Parathyroid adenoma (tissue), 2 donors: ENCODE data around the gene PISD.
"Not testable (repeated sequence)": the region's sequence is repeated elsewhere in the genome, so short reads cannot be mapped to it uniquely, and the experiment has no call there.

Experiments used
- H2AFZ ChIP-seq: fragments of 300-600 bp; sonication (generic); one replicate; pipeline ENCODE4 v1.7.0; 2017; ENCODE audit warnings: antibody characterized with exemption, mild to moderate bottlenecking
- H3K27ac ChIP-seq: fragments of 300-600 bp; sonication (generic); one replicate; pipeline ENCODE4 v1.7.0; 2017
- H3K27me3 ChIP-seq: fragments of 300-600 bp; sonication (generic); one replicate; pipeline ENCODE4 v1.7.0; 2017; ENCODE audit warnings: low read length; ENCODE audit not compliant: control insufficient read depth, insufficient read depth
- H3K36me3 ChIP-seq: fragments of 300-600 bp; sonication (generic); one replicate; pipeline ENCODE4 v1.7.0; 2017; ENCODE audit warnings: low read length; ENCODE audit not compliant: control insufficient read depth, insufficient read depth
- H3K4me1 ChIP-seq: fragments of 300-600 bp; sonication (generic); one replicate; pipeline ENCODE4 v1.7.0; 2017; ENCODE audit warnings: control low read depth
- H3K4me2 ChIP-seq: fragments of 300-600 bp; sonication (generic); one replicate; pipeline ENCODE4 v1.7.0; 2017; ENCODE audit warnings: low read length
- H3K4me3 ChIP-seq: fragments of 300-600 bp; sonication (generic); one replicate; pipeline ENCODE4 v1.7.0; 2017; ENCODE audit warnings: low read depth, low read length
- H3K79me2 ChIP-seq: fragments of 300-600 bp; sonication (generic); one replicate; pipeline ENCODE4 v1.7.0; 2017; ENCODE audit warnings: control low read depth
- H3K9ac ChIP-seq: fragments of 300-600 bp; sonication (generic); one replicate; pipeline ENCODE4 v1.7.0; 2017; ENCODE audit warnings: mild to moderate bottlenecking
- H3K9me3 ChIP-seq: fragments of 300-600 bp; sonication (generic); one replicate; pipeline ENCODE4 v1.7.0; 2017; ENCODE audit warnings: low read length; ENCODE audit not compliant: control insufficient read depth
- TF ChIP-seq, protein P1 (sequence below): fragments of 300-600 bp; sonication (generic); IDR thresholded peaks from one replicate; pipeline ENCODE4 v1.7.0; 2017; ENCODE audit warnings: antibody characterized with exemption, mild to moderate bottlenecking
- donor health status: primary hyperparathyroidism.

Gene PISD

GRCh38 chr22:31661851-31662667 lies at the start of gene PISD:
TSS of gene PISD (minus strand) at chr22:31662215. CDS start at chr22:31662208, 7 bp downstream.
- H3K27ac ChIP-seq, result peak within 1 kb of the TSS; percentile 73
- TF ChIP-seq, protein P1, sequence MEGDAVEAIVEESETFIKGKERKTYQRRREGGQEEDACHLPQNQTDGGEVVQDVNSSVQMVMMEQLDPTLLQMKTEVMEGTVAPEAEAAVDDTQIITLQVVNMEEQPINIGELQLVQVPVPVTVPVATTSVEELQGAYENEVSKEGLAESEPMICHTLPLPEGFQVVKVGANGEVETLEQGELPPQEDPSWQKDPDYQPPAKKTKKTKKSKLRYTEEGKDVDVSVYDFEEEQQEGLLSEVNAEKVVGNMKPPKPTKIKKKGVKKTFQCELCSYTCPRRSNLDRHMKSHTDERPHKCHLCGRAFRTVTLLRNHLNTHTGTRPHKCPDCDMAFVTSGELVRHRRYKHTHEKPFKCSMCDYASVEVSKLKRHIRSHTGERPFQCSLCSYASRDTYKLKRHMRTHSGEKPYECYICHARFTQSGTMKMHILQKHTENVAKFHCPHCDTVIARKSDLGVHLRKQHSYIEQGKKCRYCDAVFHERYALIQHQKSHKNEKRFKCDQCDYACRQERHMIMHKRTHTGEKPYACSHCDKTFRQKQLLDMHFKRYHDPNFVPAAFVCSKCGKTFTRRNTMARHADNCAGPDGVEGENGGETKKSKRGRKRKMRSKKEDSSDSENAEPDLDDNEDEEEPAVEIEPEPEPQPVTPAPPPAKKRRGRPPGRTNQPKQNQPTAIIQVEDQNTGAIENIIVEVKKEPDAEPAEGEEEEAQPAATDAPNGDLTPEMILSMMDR, result no peak
- no peaks in the 10 kb centered on the region for H3K27me3 ChIP-seq
- peak within 1 kb of the TSS; percentile 98 for H2AFZ ChIP-seq
- peak within 1 kb of the TSS; percentile 85 for H3K4me2 ChIP-seq
- peak within 1 kb of the TSS; percentile 1 for H3K9ac ChIP-seq
- H3K79me2 ChIP-seq, result peaks cover 26% of the 10 kb centered on the region
- no peaks in the 10 kb centered on the region for H3K9me3 ChIP-seq
- peak within 1 kb of the TSS; percentile 76 for H3K4me3 ChIP-seq
- H3K4me1 ChIP-seq, result no peaks in the 10 kb centered on the region
- no peaks in the 10 kb centered on the region for H3K36me3 ChIP-seq

DNA sequence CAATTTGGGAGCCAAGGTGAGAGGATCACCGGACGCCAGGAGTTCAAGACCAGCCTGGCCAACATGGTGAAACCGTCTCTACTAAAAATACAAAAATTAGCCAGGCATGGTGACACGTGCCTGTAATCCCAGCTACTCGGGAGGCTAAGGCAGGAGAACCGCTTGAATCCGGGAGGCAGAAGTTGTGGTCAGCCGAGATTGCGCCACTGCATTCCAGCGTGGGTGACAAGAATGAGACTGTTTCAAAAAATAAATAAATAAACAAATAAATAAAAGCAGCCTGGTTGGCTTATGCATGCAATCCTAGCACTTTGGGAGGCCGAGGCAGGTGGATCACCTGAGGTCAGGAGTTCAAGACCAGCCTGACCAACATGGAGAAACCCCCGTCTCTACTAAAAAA lies 49.2 kb upstream of the PISD start:
- not testable (repeated sequence) for H3K4me2 ChIP-seq, H3K27me3 ChIP-seq, H3K36me3 ChIP-seq, H3K4me3 ChIP-seq, H3K9ac ChIP-seq, H2AFZ ChIP-seq, H3K79me2 ChIP-seq, H3K4me1 ChIP-seq, H3K27ac ChIP-seq, H3K9me3 ChIP-seq

GRCh38 chr22:31707519-31707918 lies 45.5 kb upstream of the PISD start:
- H3K79me2 ChIP-seq, result no peaks in the 10 kb centered on the region
- H3K9ac ChIP-seq, result no peak overlapping the region
- no peak overlapping the region for H3K4me3 ChIP-seq
- no peaks in the 10 kb centered on the region for H3K9me3 ChIP-seq
- H3K27ac ChIP-seq, result no peak overlapping the region
- peaks cover 5% of the 10 kb centered on the region for H3K4me1 ChIP-seq
- H3K27me3 ChIP-seq, result no peaks in the 10 kb centered on the region
- H3K4me2 ChIP-seq, result no peak overlapping the region
- no peaks in the 10 kb centered on the region for H3K36me3 ChIP-seq
- H2AFZ ChIP-seq, result no peak overlapping the region
- TF ChIP-seq, protein P1, result no peak

GRCh38 chr22:31695423-31695822 lies 33.4 kb upstream of the PISD start:
- Histone ChIP-seq H3K4me1 (no peaks in the 10 kb centered on the region), H3K27ac (no peak overlapping the region), H3K9me3 (no peaks in the 10 kb centered on the region), H3K9ac (no peak overlapping the region), H2AFZ (no peak overlapping the region), H3K79me2 (no peaks in the 10 kb centered on the region), H3K36me3 (no peaks in the 10 kb centered on the region), H3K4me2 (no peak overlapping the region), H3K27me3 (no peaks in the 10 kb centered on the region), H3K4me3 (no peak overlapping the region)
- TF ChIP-seq, protein P1, result no peak

DNA sequence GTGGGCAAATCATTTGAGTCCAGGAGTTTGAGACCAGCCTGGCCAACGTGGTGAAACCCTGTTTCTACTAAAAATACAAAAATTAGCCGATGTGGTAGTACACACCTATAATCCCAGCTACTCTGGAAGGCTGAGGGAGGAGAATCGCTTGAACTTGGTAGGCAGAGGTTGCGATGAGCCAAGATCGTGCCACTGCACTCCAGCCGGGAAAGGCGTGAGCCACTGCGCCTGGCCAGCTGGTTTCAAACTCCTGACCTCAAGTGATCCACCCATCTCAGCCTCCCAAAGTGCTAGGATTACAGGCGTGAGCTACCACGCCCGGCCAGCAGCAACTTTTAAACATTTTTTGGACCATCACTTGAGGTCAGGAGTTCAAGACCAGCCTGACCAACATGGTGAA lies 32.0 kb upstream of the PISD start:
- H3K4me2 ChIP-seq, H3K79me2 ChIP-seq, H3K36me3 ChIP-seq: not testable (repeated sequence)

More for the DNA sequence above, 32.0 kb upstream of the PISD start:
- H3K9me3 ChIP-seq, H3K4me1 ChIP-seq, H2AFZ ChIP-seq, H3K27ac ChIP-seq, H3K27me3 ChIP-seq, H3K9ac ChIP-seq, H3K4me3 ChIP-seq: not testable (repeated sequence)
